ENCODE data around the gene WDR44.
"Not testable (repeated sequence)": the region's sequence is repeated elsewhere in the genome, so short reads cannot be mapped to it uniquely, and the experiment has no call there.

WDR44 gene

DNA sequence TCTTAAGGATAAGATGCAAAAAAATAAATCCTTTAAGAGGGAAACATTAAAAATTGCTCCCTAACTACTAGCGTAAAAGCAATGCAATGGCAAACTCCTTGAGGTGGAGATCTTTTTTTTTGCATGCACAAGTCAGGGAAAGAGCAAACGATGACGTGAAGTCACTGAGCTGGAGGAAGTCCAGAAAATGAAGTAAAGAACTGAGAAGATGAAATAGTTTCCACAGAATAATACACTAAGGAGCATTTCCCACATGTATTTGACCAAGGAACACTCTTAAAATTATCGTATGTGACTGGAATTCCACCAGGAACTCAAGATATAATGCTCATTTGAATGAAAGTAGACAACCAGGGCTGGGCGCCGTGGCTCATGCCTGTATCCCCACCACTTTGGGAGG is 128.7 kb downstream of the WDR44 start:
- DNase-seq (ENCODE audit: extremely low read depth, low read depth), result no peak
- no peak overlapping the region for H3K4me3 ChIP-seq (replicated peaks; ENCODE audit: low read depth, low read length)
- TF ChIP-seq, protein P1, sequence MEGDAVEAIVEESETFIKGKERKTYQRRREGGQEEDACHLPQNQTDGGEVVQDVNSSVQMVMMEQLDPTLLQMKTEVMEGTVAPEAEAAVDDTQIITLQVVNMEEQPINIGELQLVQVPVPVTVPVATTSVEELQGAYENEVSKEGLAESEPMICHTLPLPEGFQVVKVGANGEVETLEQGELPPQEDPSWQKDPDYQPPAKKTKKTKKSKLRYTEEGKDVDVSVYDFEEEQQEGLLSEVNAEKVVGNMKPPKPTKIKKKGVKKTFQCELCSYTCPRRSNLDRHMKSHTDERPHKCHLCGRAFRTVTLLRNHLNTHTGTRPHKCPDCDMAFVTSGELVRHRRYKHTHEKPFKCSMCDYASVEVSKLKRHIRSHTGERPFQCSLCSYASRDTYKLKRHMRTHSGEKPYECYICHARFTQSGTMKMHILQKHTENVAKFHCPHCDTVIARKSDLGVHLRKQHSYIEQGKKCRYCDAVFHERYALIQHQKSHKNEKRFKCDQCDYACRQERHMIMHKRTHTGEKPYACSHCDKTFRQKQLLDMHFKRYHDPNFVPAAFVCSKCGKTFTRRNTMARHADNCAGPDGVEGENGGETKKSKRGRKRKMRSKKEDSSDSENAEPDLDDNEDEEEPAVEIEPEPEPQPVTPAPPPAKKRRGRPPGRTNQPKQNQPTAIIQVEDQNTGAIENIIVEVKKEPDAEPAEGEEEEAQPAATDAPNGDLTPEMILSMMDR (IDR thresholded peaks at IDR 0.05; ENCODE audit: low read depth, low read length, missing control alignments), result no peak

DNA sequence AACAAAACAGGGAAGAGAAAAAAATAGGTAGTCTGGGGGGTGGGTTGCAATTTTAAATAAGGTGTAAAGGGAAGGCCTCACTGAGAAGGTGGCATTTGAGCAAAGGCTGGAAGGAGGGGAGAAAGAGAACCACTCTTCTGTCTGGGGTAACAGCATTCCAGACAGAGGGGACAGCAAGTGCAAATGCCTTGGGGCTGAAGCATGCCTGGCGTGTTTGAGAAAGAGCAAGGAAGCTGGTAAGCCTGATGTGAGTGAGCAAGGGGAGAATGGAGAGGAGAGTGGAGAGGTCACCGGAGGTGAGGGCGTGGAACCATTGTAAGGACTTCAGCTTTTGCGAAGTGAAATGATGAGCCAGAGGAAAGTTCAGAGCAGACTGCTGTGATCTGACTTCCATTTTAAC is 130.0 kb downstream of the WDR44 start:
- TF ChIP-seq, protein P1 (IDR thresholded peaks at IDR 0.05; ENCODE audit: low read depth, low read length, missing control alignments), result no peak
- no peak for DNase-seq (ENCODE audit: extremely low read depth, low read depth)

DNA sequence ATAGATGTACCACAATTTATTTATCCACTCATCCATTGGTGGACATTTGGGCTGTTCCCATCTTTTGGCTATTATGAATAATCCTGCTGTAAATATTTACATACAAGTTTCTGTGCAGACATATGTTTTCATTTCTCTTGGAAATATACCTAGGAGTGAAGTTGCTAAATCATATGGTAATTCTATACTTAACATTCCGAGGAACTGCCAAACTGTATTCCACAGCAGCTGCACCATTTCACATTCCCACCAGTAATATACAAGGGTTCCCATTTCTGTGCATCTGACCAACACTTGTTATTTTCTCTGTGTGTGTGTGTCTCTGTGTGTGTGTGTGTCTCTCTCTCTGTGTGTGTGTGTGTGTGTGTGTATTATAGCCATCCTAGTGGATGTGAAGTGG is 134.3 kb downstream of the WDR44 start:
- DNase-seq (ENCODE audit: extremely low read depth, low read depth), result peak; percentile 2
- TF ChIP-seq, protein P1 (IDR thresholded peaks at IDR 0.05; ENCODE audit: low read depth, low read length, missing control alignments), result no peak
- no peak overlapping the region for H3K4me3 ChIP-seq (replicated peaks; ENCODE audit: low read depth, low read length)

More for the DNA sequence above, 130.0 kb downstream of the WDR44 start:
- no peak overlapping the region for H3K4me3 ChIP-seq (replicated peaks; ENCODE audit: low read depth, low read length)

DNA sequence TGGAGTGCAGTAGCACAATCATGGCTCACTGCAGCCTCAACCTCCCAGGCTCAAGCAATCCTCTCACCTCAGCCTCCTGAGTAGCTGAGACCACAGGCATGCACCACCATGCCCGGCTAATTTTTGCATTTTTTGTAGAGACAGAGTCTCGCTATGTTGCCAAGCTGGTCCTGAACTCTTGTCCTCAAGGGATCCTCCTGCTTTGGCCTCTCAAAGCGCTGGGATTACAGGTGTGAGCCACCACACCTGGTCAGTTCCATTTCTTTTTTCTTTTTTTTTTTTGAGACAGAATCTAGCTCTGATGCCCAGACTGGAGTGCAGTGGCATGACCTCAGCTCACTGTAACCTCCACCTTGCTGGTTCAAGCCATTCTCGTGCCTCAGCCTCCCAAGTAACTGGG is 136.5 kb downstream of the WDR44 start:
- DNase-seq (ENCODE audit: extremely low read depth, low read depth); H3K4me3 ChIP-seq (replicated peaks; ENCODE audit: low read depth, low read length): not testable (repeated sequence)

DNA sequence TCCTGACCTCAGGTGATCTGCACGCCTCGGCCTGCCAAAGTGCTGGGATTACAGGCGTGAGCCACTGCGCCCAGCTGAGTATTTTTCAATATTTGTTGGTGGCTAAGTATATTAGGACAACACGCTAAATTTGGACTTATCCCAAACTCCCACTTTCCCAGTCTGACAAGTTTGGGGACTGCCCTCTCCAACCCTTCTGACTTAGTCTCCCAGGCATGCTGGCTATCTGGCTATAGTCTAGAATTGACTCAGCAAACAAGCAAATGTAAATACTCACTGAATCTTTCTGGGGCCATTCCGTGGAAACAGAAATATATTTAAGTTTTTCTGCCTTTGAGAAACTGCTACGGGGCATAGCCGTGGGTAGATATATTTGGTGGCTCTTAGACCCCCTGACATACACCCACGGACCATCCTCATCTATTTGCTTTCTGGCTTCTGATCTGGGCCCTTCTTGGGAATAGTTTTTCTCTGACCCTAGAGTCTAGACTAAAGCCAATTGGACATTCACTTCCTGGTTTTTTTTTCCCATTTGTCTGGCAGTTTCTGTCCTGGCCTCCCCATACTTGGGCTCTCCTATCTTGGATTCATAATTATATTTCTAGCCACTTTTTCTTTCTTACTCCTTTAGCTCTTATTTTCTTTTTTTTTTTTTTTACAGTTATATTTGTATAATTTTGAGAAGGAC is 138.5 kb downstream of the WDR44 start:
- TF ChIP-seq, protein P1 (IDR thresholded peaks at IDR 0.05; ENCODE audit: low read depth, low read length, missing control alignments), result no peak
- H3K4me3 ChIP-seq (replicated peaks; ENCODE audit: low read depth, low read length), result no peak overlapping the region
- DNase-seq (ENCODE audit: extremely low read depth, low read depth), result no peak

DNA sequence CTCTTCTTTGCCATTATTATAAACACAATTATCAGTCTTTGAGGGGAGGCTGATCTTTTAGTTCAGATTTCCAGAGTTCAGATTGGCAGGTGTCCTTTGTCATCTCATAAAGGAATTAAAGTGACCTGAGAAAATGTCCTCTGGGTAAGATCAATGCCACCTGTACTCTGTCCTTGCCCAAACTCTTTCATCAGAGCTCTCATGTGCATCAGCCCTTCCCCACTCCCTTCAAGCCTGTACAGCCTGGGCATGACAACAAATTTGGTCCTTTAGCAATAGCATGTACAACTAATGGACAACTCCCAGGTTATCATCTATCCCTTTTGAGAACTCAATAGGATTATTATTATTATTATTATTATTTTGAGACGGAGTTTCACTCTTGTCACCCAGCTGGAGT is 140.8 kb downstream of the WDR44 start:
- DNase-seq (ENCODE audit: extremely low read depth, low read depth); H3K4me3 ChIP-seq (replicated peaks; ENCODE audit: low read depth, low read length): not testable (repeated sequence)

DNA sequence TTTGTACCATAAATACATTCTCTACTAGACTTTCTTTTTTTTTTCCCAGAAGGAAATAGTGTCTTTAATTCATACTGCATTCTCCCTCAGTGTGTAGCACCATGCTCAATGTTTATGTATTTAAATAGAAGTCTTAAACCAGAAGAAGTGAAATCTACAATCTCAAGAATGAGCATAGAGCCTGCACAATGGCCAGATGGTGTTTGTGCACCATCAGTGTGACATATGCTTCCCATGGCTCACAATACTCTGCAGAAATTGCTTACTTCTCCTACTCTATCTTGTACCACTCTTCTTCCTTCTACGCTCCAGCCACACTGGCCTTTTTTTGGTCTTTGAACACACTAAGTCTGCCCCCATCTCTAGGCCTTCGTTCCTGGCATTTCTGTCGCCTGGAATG is 147.1 kb downstream of the WDR44 start:
- TF ChIP-seq, protein P1 (IDR thresholded peaks at IDR 0.05; ENCODE audit: low read depth, low read length, missing control alignments), result no peak
- H3K4me3 ChIP-seq (replicated peaks; ENCODE audit: low read depth, low read length), result no peak overlapping the region
- no peak for DNase-seq (ENCODE audit: extremely low read depth, low read depth)

DNA sequence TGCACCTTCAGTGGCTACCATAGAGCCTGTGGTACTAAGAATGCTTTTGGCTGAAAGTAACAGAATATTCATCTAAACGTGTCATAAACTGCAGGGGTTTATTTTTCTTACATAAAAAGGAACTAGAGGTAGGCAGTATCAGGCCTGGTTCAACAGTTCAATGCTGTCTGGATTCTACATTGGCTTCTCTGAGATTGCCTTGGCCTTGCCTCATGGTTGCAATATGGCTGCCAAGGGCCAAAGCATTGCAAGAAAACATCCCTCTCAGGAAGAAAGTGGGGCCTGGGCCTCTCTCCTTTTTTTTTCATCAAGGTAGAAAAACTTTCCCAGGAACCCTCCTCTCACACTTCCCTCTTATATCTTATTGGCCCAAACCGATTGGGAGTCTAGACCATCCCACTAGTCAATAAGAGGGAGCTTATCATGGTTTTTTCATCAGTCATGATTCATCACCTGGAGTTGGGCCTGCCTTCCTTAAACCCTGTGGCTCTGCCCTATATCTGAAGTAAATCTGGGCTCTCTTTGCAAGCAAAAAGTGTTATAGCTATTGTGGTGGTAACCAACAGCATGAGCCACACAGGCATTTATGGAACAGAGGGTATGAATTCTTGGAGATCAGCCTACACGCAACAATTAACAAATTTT is 147.9 kb downstream of the WDR44 start:
- TF ChIP-seq, protein P1 (IDR thresholded peaks at IDR 0.05; ENCODE audit: low read depth, low read length, missing control alignments), result no peak
- DNase-seq (ENCODE audit: extremely low read depth, low read depth), result no peak
- H3K4me3 ChIP-seq (replicated peaks; ENCODE audit: low read depth, low read length), result no peak overlapping the region

Measured in HFF-Myc (cell line).